K562 (cell line): ENCODE results near the gene UNC13A. TPM values are rescaled to one million over a fixed set of nuclear protein-coding genes. Genes with fewer than 3 reads are reported as not detected.

Experiments
- ATAC-seq: fragments of 200-7000 bp; cut with Tn5 transposase; 3 replicates; pipeline ENCODE4 v1.9.1; 2020; ENCODE audit warnings: moderate library complexity
- BruUV-seq: library from RNA; stranded (reverse); fragments of 400-500 nt; replicated peaks from 2 replicates; lab custom pipeline; 2021; lab: Mats Ljungman, UMichigan
- CTCF ChIA-PET: fragments of 300-600 bp; formaldehyde crosslinking; extraction: SDS; loops from one replicate; lab custom pipeline; 2021; ENCODE audit warnings: low intra/inter-chr PET ratio; lab: Yijun Ruan, JAX
- POLR2A ChIA-PET: fragments of 300-600, 350-650 bp; sonication (Branson Sonifier 250); formaldehyde crosslinking; extraction: SDS; loops from one replicate; lab custom pipeline; 2021; ENCODE audit warnings: antibody characterized with exemption, inconsistent platforms; lab: Yijun Ruan, JAX
- DNase-seq, 4 experiments: peaks; one replicate each; pipeline versions ENCODE4 v3.0.0 to v3.0.0-alpha.2; 2011 to 2018; ENCODE audit warnings: low spot score in 3 of 4, mixed read lengths in 3 of 4; ENCODE audit errors: extremely low read depth in 1 of 4
- FAIRE-seq: peaks from 2 replicates; lab custom pipeline; 2011; peaks lifted over from hg19 to GRCh38; lab: Jason Lieb, UNC
- H2AFZ ChIP-seq: 2 replicates; pipeline ENCODE4 v1.6.0; 2011; ENCODE audit warnings: low read depth, low read length, control low read depth, inconsistent platforms
- H3K27ac ChIP-seq: fragments of 200-600 bp; 3 replicates; pipeline ENCODE4 v1.8.0; 2011; ENCODE audit warnings: low read depth, mild to moderate bottlenecking, control low read depth, inconsistent platforms, low read length, moderate library complexity, mixed read lengths; ENCODE audit errors: extremely low read depth
- H3K27me3 ChIP-seq, 2 experiments: fragments of 300-600 bp in 1 of 2; 2 replicates in 1 of 2; 3 replicates in 1 of 2; pipeline versions ENCODE4 v1.6.0 to v1.8.0; 2011; ENCODE audit warnings: inconsistent platforms in 2 of 2, low read length in 2 of 2, mild to moderate bottlenecking in 1 of 2, mixed read lengths in 1 of 2, moderate library complexity in 1 of 2; ENCODE audit not compliant: control insufficient read depth in 2 of 2, insufficient read depth in 2 of 2
- H3K36me3 ChIP-seq: fragments of 300-600 bp; 3 replicates; pipeline ENCODE4 v1.8.0; 2011; ENCODE audit warnings: mild to moderate bottlenecking, low read length, inconsistent platforms; ENCODE audit not compliant: control insufficient read depth, insufficient read depth
- H3K4me1 ChIP-seq, 2 experiments: fragments of 200-600 bp in 1 of 2; replicated peaks in 1 of 2; 2 replicates in 1 of 2; 3 replicates in 1 of 2; pipeline versions ENCODE4 v1.5.1 to v1.8.0; 2011; ENCODE audit warnings: inconsistent platforms in 2 of 2, low read length in 2 of 2, mild to moderate bottlenecking in 1 of 2, mixed read lengths in 1 of 2, moderate library complexity in 1 of 2; ENCODE audit not compliant: control insufficient read depth in 2 of 2, insufficient read depth in 2 of 2
- H3K4me2 ChIP-seq: 2 replicates; pipeline ENCODE4 v1.6.1; 2011; ENCODE audit warnings: low read length, control low read depth, inconsistent platforms, mixed read lengths; ENCODE audit not compliant: insufficient read depth
- H3K4me3 ChIP-seq: fragments of 200-600 bp; sonication (generic), shearing (Covaris generic); 2 replicates; pipeline ENCODE4 v1.5.1; 2016; ENCODE audit warnings: control low read depth, inconsistent platforms
- H3K79me2 ChIP-seq: fragments of 200-600 bp; 3 replicates; pipeline ENCODE4 v1.8.0; 2011; ENCODE audit warnings: low read length, inconsistent platforms; ENCODE audit not compliant: control insufficient read depth, insufficient read depth
- H3K9ac ChIP-seq, 2 experiments: 2 replicates each; pipeline versions ENCODE4 v1.6.0 to v1.6.1; 2011; ENCODE audit warnings: low read depth in 2 of 2, low read length in 2 of 2, control low read depth in 1 of 2, inconsistent platforms in 1 of 2, mild to moderate bottlenecking in 1 of 2, mixed read lengths in 1 of 2; ENCODE audit not compliant: insufficient read depth in 1 of 2
- H3K9me1 ChIP-seq: one replicate; pipeline ENCODE4 v1.6.0; 2011; ENCODE audit warnings: inconsistent platforms, mild to moderate bottlenecking, low read length, moderate library complexity; ENCODE audit not compliant: control insufficient read depth, insufficient read depth
- H3K9me3 ChIP-seq: replicated peaks from 2 replicates; pipeline ENCODE4 v1.5.1; 2011; ENCODE audit warnings: low read depth, low read length, inconsistent platforms; ENCODE audit not compliant: control insufficient read depth, insufficient read depth
- H4K20me1 ChIP-seq: replicated peaks from 2 replicates; pipeline ENCODE4 v1.6.1; 2011; ENCODE audit warnings: low read length, inconsistent platforms, mixed read lengths; ENCODE audit not compliant: control insufficient read depth, insufficient read depth
- CREM ChIP-seq: IDR thresholded peaks from 2 replicates; pipeline ENCODE4 v1.6.1; 2014; ENCODE audit warnings: antibody characterized with exemption, low read depth
- FIP1L1 ChIP-seq: fragments of 200-400 bp; formaldehyde crosslinking; IDR thresholded peaks from 2 replicates; pipeline ENCODE4 v1.6.1; 2018; ENCODE audit warnings: mild to moderate bottlenecking, low read depth, low read length; ENCODE audit not compliant: poor library complexity, severe bottlenecking
- FOXK1 ChIP-seq: sonication (generic); formaldehyde crosslinking; IDR thresholded peaks from 2 replicates; pipeline ENCODE4 v1.8.0; 2022; ENCODE audit warnings: missing genetic modification reagents, mild to moderate bottlenecking, borderline replicate concordance
- KLF13 ChIP-seq: fragments of 450-650 bp; IDR thresholded peaks from 2 replicates; pipeline ENCODE4 v1.6.1; 2016; ENCODE audit warnings: missing genetic modification characterization, low read depth, mild to moderate bottlenecking, missing compliant biosample characterization, moderate library complexity, borderline replicate concordance
- PHB ChIP-seq: fragments of 250-450 bp; sonication (Bioruptor Pico); IDR thresholded peaks from 2 replicates; pipeline ENCODE4 v1.5.0; 2021
- RAD51 ChIP-seq: fragments of 450-650 bp; IDR thresholded peaks from 2 replicates; pipeline ENCODE4 v1.7.1; 2016; ENCODE audit warnings: low read depth, mild to moderate bottlenecking, borderline replicate concordance
- RBM25 ChIP-seq: fragments of 200-400 bp; formaldehyde crosslinking; IDR thresholded peaks from 2 replicates; pipeline ENCODE4 v1.6.1; 2018; ENCODE audit warnings: low read length, low read depth, moderate library complexity; ENCODE audit not compliant: severe bottlenecking
- SAFB ChIP-seq: fragments of 200-400 bp; formaldehyde crosslinking; IDR thresholded peaks from 2 replicates; pipeline ENCODE4 v1.6.1; 2017; ENCODE audit warnings: low read depth, low read length, borderline replicate concordance
- SIRT6 ChIP-seq: IDR thresholded peaks from one replicate; pipeline ENCODE4 v1.6.1; 2012; ENCODE audit warnings: low read depth, mild to moderate bottlenecking, control low read depth, inconsistent platforms, low read length, moderate library complexity
- ZNF121 ChIP-seq: sonication (generic); formaldehyde crosslinking; conservative IDR thresholded peaks from 2 replicates; pipeline ENCODE4 v1.8.0; 2022; ENCODE audit warnings: missing genetic modification reagents
- ZNF696 ChIP-seq: fragments of 250-450 bp; sonication (Bioruptor Pico); conservative IDR thresholded peaks from 2 replicates; pipeline ENCODE4 v1.4.0; 2020; ENCODE audit warnings: mild to moderate bottlenecking, moderate library complexity
- WGBS: fragments of 100-300 bp; shearing (Covaris generic); methylation state at CpG from one replicate; pipeline ENCODE4 v1.1.6; 2016; ENCODE audit warnings: low coverage, mixed read lengths; ENCODE audit not compliant: insufficient coverage; ENCODE audit errors: missing lambda C conversion rate; 5-methylcytosine and 5-hydroxymethylcytosine counted together
- in situ Hi-C: fragments of 300-500 bp; cut with MboI; formaldehyde crosslinking; loops from 4 replicates; pipeline ENCODE4 v1.15.0; 2018; ENCODE audit warnings: inconsistent platforms, mixed read lengths
- intact Hi-C: fragments of 100-400 bp; cut with micrococcal nuclease; formaldehyde crosslinking; loops from 2 replicates; pipeline ENCODE4 v1.14.2; 2022
- polyA plus RNA-seq, 8 experiments: library from polyadenylated mRNA; depleted of rRNA in 4 of 8; stranded (reverse) in 5 of 8; unstranded in 3 of 8; fragments of >200 nt; fragmentation: Nextera tagmentation in 2 of 8; fragmentation: Illumina TruSeq in 1 of 8; extraction: Ambion mirVana in 2 of 8; extraction: Trizol in 1 of 8; gene quantifications; 2 replicates each; pipeline versions ENCODE4 v1.2.1 to v1.2.3, GENCODE V29; 2011 to 2014; ENCODE audit warnings: inconsistent platforms in 1 of 8, missing spikeins in 1 of 8
- total RNA-seq, 7 experiments: library from RNA; depleted of rRNA in 6 of 7; stranded (reverse); fragments of >200 nt in 6 of 7; fragmentation: Illumina TruSeq in 2 of 7; extraction: Trizol in 2 of 7; gene quantifications; 2 replicates each; pipeline versions ENCODE4 v1.2.1 to v1.2.3, GENCODE V29; 2011 to 2021; ENCODE audit warnings: low replicate concordance in 1 of 7
- TF ChIP-seq, protein P1 (sequence below): fragments of 200-800 bp; sonication (Bioruptor generic); IDR thresholded peaks from 2 replicates; pipeline ENCODE4 v1.6.1; 2017; ENCODE audit warnings: missing genetic modification characterization, missing compliant biosample characterization
- TF ChIP-seq, protein P2 (sequence below): fragments of 250-450 bp; sonication (Bioruptor Pico); IDR thresholded peaks from 2 replicates; pipeline ENCODE4 v1.5.0; 2021; ENCODE audit warnings: mild to moderate bottlenecking, moderate library complexity
- TF ChIP-seq, protein P3 (sequence below), 2 experiments: fragments of 450-650 bp in 1 of 2; sonication (generic) in 1 of 2; formaldehyde crosslinking; conservative IDR thresholded peaks; 2 replicates each; pipeline versions ENCODE4 v1.4.0 to v1.8.1; 2020 to 2022; ENCODE audit warnings: mild to moderate bottlenecking in 1 of 2, missing genetic modification reagents in 1 of 2
- TF ChIP-seq, protein P4 (sequence below): sonication (generic); formaldehyde crosslinking; IDR thresholded peaks from 2 replicates; pipeline ENCODE4 v1.8.1; 2022; ENCODE audit warnings: missing genetic modification reagents

Gene UNC13A
- total and polyA plus RNA-seq, 9 of the 15 experiments (the other 6 are each of a cell fraction or from before 2014, with no cell fraction given) = 0.03 to 1.0 (median 0.25) TPM

DNA sequence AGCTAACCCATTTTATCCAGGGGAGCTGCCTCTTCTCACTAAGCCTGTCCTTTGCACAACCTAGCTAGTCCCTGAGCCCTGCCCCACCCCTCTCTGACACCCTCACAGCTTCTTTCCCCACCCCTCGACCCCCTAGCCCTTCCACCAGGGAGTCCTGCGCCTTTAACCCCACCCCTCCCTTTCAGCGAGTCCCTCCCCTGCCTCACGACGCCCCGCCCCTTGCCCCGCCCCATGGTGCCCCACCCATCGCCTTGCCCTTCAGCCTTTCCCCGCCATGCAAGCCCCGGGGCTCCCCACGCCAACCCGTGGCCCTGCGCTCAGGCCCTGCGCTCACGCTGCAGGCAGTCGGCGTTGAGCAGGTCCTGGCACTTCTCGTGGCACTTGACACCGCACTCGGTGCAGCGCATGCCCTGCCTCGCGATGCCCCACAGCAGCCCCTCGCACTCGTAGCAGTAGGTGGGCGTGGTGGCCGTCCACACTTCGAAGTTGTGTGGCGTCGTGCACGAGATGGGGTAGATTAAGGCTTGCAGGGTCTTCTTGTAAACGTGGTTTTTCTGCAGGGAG is 40.0 kb downstream of the UNC13A start:
- no peaks in the 10 kb centered on the region for H3K9me3 ChIP-seq
- peaks cover 0 to 25% of the 10 kb centered on the region in 2 experiments; a peak in 3 of 5 replicates for H3K4me1 ChIP-seq
- no peak overlapping the region for H3K27ac ChIP-seq
- FAIRE-seq (no peak), ATAC-seq (peak; percentile 94), DNase-seq (peak; percentile 70 to 97 (median 94))
- no peaks in the 10 kb centered on the region for H3K36me3 ChIP-seq
- intact Hi-C loops = no loop called here
- peaks cover 5% of the 10 kb centered on the region for H4K20me1 ChIP-seq
- peak overlapping the region in 1 of 2 experiments; percentile 79; a peak in 2 of 4 replicates for H3K9ac ChIP-seq
- no peaks in the 10 kb centered on the region for H3K9me1 ChIP-seq
- peaks cover 13 to 40% of the 10 kb centered on the region in 2 experiments; a peak in 4 of 5 replicates for H3K27me3 ChIP-seq
- in situ Hi-C loops = no loop called here
- CTCF ChIA-PET = interaction anchor here (0.8 kb wide), 1 partner anchor 198 kb away, joined by 3 read pairs; no protein-coding TSS in a partner anchor
- H3K79me2 ChIP-seq = no peaks in the 10 kb centered on the region
- H3K4me2 ChIP-seq = peak overlapping the region; percentile 58
- POLR2A ChIA-PET = no interaction called here
- no TSS peak for BruUV-seq
- WGBS = 19% methylated on average over 27 of the region's 32 CpGs
- H3K4me3 ChIP-seq = peak overlapping the region; percentile 24; the same call in 1 of the 2 replicates
- peak overlapping the region; percentile 68 for H2AFZ ChIP-seq
- no peak for TF ChIP-seq PHB
- TF ChIP-seq FOXK1 (CRISPR knock-in tag) = no peak
- no peak for TF ChIP-seq RAD51
- TF ChIP-seq FIP1L1 = no peak
- peak; percentile 50; the same call in 1 of the 2 replicates for TF ChIP-seq KLF13 (tag)
- TF ChIP-seq SIRT6 = no peak
- TF ChIP-seq, protein P1, sequence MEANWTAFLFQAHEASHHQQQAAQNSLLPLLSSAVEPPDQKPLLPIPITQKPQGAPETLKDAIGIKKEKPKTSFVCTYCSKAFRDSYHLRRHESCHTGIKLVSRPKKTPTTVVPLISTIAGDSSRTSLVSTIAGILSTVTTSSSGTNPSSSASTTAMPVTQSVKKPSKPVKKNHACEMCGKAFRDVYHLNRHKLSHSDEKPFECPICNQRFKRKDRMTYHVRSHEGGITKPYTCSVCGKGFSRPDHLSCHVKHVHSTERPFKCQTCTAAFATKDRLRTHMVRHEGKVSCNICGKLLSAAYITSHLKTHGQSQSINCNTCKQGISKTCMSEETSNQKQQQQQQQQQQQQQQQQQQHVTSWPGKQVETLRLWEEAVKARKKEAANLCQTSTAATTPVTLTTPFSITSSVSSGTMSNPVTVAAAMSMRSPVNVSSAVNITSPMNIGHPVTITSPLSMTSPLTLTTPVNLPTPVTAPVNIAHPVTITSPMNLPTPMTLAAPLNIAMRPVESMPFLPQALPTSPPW = peak; percentile 63
- TF ChIP-seq, protein P2, sequence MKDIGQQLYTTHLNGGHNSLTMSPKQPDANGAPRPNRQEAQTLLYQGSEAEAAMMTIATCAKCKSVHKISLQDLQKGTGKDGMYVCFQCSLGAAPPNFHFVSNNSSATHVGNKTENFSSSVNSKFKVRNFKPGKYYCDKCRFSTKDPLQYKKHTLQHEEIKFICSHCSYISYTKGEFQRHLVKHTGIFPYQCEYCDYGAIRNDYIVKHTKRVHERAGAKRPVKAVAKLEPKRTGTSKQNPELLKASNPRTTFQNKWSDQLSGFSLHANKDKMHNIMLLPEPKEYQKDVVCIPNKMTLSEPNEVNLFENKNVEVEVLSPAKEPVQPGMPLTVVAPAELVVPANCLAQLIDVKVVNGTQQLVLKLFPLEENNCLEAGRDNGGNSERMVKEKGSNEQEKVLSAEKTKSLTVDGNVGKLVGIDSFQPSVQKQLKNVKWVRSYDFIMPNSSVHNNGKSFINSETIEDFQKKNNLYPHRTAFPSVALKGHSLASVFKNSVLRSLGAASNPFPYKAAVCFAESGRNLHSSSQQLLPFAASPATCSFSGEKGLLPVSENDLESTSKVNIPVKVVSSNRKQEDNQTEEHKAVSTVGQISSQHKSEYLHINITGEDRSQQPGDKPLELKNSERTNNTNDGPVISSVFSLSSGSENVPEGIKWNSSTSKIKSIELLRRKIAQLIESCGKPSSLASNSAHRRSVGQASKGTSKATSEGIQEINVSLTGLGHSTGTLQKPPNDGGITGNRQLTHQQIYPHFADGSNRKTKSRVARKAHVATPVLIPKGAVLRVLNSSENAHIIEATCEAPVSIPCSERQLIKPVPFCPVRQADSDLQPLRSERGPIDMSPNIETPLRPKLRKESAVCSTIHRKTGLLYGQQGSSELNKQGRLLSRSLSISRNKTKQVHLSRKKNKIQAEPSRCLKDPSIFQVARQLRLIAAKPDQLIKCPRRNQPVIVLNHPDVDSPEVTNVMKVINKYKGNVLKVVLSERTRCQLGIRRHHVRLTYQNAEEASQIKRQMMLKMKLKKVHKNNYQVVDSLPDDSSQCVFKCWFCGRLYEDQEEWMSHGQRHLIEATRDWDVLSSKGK = no peak
- TF ChIP-seq, protein P3, sequence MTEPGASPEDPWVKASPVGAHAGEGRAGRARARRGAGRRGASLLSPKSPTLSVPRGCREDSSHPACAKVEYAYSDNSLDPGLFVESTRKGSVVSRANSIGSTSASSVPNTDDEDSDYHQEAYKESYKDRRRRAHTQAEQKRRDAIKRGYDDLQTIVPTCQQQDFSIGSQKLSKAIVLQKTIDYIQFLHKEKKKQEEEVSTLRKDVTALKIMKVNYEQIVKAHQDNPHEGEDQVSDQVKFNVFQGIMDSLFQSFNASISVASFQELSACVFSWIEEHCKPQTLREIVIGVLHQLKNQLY (CRISPR knock-in tag; conservative IDR thresholded peaks at IDR 0.05) = no peak
- 0 out of 2 replicates have a peak, but pooled peaks have one; percentile 43 for TF ChIP-seq SAFB
- TF ChIP-seq ZNF121 (CRISPR knock-in tag) = no peak
- TF ChIP-seq, protein P4, sequence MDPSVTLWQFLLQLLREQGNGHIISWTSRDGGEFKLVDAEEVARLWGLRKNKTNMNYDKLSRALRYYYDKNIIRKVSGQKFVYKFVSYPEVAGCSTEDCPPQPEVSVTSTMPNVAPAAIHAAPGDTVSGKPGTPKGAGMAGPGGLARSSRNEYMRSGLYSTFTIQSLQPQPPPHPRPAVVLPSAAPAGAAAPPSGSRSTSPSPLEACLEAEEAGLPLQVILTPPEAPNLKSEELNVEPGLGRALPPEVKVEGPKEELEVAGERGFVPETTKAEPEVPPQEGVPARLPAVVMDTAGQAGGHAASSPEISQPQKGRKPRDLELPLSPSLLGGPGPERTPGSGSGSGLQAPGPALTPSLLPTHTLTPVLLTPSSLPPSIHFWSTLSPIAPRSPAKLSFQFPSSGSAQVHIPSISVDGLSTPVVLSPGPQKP (CRISPR knock-in tag) = no peak
- TF ChIP-seq CREM = no peak
- TF ChIP-seq ZNF696 (CRISPR knock-in tag) = no peak
- TF ChIP-seq RBM25 = no peak
